HUES64 (cell line): ENCODE results near the gene MAS1L.

Experiments used
- H3K27ac ChIP-seq: 2 replicates; pipeline ENCODE4 v1.7.0; 2013; ENCODE audit warnings: low read depth, low read length, inconsistent platforms
- H3K27me3 ChIP-seq: 2 replicates; pipeline ENCODE4 v1.6.1; 2013; ENCODE audit warnings: mild to moderate bottlenecking, low read length; ENCODE audit not compliant: insufficient read depth
- H3K36me3 ChIP-seq: 2 replicates; pipeline ENCODE4 v1.6.1; 2013; ENCODE audit warnings: mild to moderate bottlenecking, low read length; ENCODE audit not compliant: insufficient read depth
- H3K4me1 ChIP-seq: 2 replicates; pipeline ENCODE4 v1.6.1; 2013; ENCODE audit warnings: mild to moderate bottlenecking, low read length, moderate library complexity; ENCODE audit not compliant: insufficient read depth
- H3K4me3 ChIP-seq: 2 replicates; pipeline ENCODE4 v1.5.1; 2013; ENCODE audit warnings: mild to moderate bottlenecking, low read length, moderate library complexity
- H3K9ac ChIP-seq: 2 replicates; pipeline ENCODE4 v1.6.1; 2013; ENCODE audit warnings: mild to moderate bottlenecking, low read depth, low read length
- H3K9me3 ChIP-seq: 2 replicates; pipeline ENCODE4 v1.6.1; 2013; ENCODE audit warnings: low read depth, low read length; ENCODE audit not compliant: insufficient read depth
- WGBS: fragments of 150-250, 120-280 bp; methylation state at CpG from one replicate; pipeline ENCODE4 v1.1.7; 2013; ENCODE audit warnings: missing lambda C conversion rate; 5-methylcytosine and 5-hydroxymethylcytosine counted together

MAS1L gene

DNA sequence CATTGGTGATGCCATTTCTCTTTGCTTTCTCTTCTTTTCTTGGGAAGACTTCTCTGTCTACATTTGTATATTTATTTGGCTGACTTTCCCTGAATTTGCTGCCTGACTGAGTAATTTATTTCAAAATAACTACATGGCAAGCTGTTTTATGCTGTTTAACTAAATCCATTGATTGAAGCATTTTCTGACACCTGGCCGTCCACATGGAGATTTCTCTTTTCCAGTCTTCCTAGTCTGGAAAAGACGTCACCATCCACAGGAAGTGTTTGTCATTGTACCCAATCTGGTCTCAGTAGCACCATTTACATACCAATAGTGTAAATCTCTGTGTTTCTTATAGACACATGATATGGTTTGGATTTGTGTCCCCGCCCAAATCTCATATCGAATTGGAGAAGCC, 9.2 kb upstream of the MAS1L start:
- Histone ChIP-seq H3K36me3 (no peaks in the 10 kb centered on the region), H3K4me3 (no peak overlapping the region), H3K9me3 (no peaks in the 10 kb centered on the region), H3K9ac (no peak overlapping the region), H3K27ac (no peak overlapping the region), H3K4me1 (no peaks in the 10 kb centered on the region), H3K27me3 (no peaks in the 10 kb centered on the region)
- WGBS: 90% methylated on average over 4 of the region's 4 CpGs

DNA sequence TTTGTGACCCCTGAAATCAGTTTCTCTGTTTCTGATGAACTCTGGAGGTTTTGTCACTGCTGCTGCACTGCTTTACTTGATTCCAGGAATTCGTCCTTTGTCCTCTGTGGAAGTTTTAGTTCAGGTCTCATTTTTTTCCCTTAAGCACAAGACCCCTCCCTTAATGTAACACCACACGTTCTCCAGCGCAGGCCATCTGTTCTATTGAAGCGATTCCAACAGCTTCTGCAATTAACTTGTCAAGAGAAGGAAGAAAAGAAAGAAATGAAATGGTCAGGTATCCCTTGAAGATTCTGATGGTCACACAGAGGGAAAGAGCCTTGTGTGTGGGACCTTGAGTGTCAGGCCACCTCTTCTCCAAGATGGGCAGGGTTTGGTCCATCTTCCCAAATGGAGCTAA, 7.8 kb upstream of the MAS1L start:
- no peak overlapping the region for H3K4me3 ChIP-seq
- WGBS: 90% methylated on average over 4 of the region's 4 CpGs
- H3K9ac ChIP-seq: no peak overlapping the region
- H3K36me3 ChIP-seq: no peaks in the 10 kb centered on the region
- H3K27ac ChIP-seq: no peak overlapping the region
- no peaks in the 10 kb centered on the region for H3K9me3 ChIP-seq
- no peaks in the 10 kb centered on the region for H3K27me3 ChIP-seq
- no peaks in the 10 kb centered on the region for H3K4me1 ChIP-seq

DNA sequence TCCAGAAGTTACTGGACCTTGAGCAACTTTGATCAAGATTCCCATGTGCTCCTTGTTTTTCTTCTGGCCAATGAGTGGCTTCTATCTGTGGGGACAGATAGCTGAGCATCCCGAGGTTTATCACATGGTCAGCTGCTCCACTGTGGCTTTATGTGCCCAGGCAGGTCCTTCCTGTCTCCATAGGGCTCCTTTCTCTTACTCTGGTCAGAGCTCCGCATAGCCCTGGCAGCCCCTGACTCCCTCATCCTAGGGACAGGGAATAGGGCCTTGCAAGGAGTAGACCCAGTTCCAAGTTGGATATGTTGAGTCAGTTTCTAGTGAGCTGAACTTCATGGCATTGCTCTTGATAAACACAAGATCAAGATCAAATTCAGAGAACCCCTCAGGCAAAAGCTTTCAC, 6.4 kb upstream of the MAS1L start:
- H3K36me3 ChIP-seq: no peaks in the 10 kb centered on the region
- no peaks in the 10 kb centered on the region for H3K4me1 ChIP-seq
- H3K27ac ChIP-seq: no peak overlapping the region
- no peaks in the 10 kb centered on the region for H3K27me3 ChIP-seq
- H3K9me3 ChIP-seq: no peaks in the 10 kb centered on the region
- H3K4me3 ChIP-seq: no peak overlapping the region
- 85% methylated on average over 2 of the region's 2 CpGs for WGBS
- no peak overlapping the region for H3K9ac ChIP-seq

DNA sequence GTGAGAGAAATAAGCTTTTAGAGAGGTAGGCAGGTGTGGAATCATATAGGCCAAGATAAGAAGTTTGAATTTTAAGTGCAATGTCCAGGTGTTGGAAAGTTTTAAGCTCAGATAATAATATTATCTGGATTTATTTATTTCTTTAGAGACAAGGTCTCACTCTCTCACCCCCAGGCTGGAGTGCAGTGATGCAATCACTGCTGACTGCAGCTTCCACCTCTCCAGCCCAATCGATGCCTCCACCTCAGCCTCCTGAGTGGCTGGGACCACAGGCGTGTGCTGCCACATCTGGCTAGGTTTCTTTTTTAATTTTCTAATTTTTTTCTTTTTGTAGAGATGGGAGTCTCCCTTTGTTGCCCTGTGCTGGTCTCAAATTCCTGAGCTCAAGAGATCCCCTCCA, 5.5 kb upstream of the MAS1L start:
- H3K36me3 ChIP-seq: no peaks in the 10 kb centered on the region
- no peaks in the 10 kb centered on the region for H3K9me3 ChIP-seq
- no peak overlapping the region for H3K9ac ChIP-seq
- no peaks in the 10 kb centered on the region for H3K27me3 ChIP-seq
- H3K4me3 ChIP-seq: no peak overlapping the region
- H3K4me1 ChIP-seq: no peaks in the 10 kb centered on the region
- no peak overlapping the region for H3K27ac ChIP-seq
- WGBS: 96% methylated on average over 2 of the region's 2 CpGs

DNA sequence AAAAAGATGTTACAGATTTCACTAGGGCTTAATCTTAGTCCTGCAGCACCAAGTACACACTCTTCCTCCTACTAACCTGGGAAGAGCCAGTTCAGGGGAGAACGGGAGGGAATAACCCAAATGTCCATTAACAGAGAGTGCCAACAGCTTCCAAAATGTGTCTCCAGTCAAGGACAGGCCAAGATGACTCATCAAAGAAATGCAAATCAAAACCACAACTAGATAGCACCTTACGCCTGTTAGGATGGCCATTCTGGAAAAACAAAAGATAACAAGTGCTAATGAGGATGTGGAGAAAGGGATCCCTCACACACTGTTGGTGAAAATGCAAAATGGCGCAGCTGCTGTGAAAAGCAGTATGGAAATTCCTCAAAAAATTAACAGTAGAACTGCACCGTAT, 3.8 kb upstream of the MAS1L start:
- H3K9me3 ChIP-seq: no peaks in the 10 kb centered on the region
- WGBS: 82% methylated on average over 4 of the region's 4 CpGs
- H3K27ac ChIP-seq: no peak overlapping the region
- no peaks in the 10 kb centered on the region for H3K36me3 ChIP-seq
- H3K9ac ChIP-seq: no peak overlapping the region
- H3K4me3 ChIP-seq: no peak overlapping the region
- H3K27me3 ChIP-seq: no peaks in the 10 kb centered on the region
- no peaks in the 10 kb centered on the region for H3K4me1 ChIP-seq

DNA sequence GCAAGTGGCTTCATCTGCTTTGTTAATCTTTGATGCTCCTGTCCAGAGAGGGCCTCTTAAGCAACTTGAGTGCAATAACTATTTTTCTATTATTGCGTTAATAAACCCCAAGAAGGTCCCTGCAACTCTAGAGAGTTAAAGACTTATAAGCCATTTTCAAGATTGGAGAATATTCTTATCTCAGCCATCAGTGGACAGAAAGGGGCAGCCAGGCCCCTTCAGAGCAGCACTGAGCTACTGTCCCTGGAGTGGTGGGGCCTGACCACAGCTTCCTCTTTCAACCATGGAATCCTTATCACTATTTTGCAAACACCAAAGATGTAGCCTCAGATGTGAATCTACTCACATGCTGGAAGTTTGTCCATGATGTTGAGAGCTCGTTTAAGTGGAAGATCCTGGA, 2.8 kb upstream of the MAS1L start:
- 93% methylated on average over 2 of the region's 2 CpGs for WGBS
- H3K4me1 ChIP-seq: no peaks in the 10 kb centered on the region
- no peak overlapping the region for H3K9ac ChIP-seq
- no peak overlapping the region for H3K4me3 ChIP-seq
- no peaks in the 10 kb centered on the region for H3K36me3 ChIP-seq
- H3K27ac ChIP-seq: no peak overlapping the region
- no peaks in the 10 kb centered on the region for H3K27me3 ChIP-seq
- no peaks in the 10 kb centered on the region for H3K9me3 ChIP-seq

DNA sequence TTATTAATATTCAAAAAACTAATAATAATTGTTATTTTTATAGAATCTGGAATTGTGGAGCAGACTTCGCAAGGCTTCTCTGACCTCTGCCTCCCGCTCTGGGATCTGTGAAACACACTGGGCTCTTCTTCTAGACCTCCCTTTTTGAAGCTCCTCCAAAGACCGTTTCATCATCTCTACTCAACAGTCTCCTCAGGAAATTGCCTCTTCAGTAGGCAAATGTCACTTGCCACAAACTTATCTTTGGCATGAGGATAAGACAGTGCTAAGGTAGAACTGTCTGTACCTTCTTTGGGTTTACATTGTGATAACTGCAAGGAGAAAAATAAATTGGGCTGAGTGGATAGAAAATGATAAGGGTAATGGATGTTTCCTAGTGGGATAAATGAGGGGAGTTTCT, 2.3 kb upstream of the MAS1L start:
- Histone ChIP-seq H3K9me3 (no peaks in the 10 kb centered on the region), H3K4me3 (no peak overlapping the region), H3K27ac (no peak overlapping the region), H3K4me1 (no peaks in the 10 kb centered on the region), H3K9ac (no peak overlapping the region), H3K36me3 (no peaks in the 10 kb centered on the region), H3K27me3 (no peaks in the 10 kb centered on the region)
- WGBS: 96% methylated on average over 3 of the region's 3 CpGs

DNA sequence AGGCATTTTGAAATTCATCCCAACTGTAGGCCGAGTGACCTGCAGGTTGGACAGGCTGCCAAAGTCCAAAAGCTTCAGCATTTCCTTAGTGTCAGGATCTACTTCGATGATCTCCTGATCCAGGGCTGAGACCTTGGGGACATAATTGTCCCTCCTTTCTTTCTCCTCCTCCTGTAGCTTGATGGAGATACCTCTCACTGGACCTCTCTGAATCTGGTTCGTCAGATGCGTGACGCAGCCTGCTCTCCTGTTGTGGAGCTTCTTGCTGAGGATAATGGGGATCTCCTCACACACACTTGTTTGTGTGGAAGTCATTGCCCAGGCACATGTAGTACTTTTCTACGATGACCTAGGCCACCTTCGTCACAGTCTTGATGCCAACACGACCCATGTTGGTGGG, 1.5 kb upstream of the MAS1L start:
- WGBS: 96% methylated on average over 5 of the region's 8 CpGs
- no peak overlapping the region for H3K9ac ChIP-seq
- no peaks in the 10 kb centered on the region for H3K36me3 ChIP-seq
- no peaks in the 10 kb centered on the region for H3K9me3 ChIP-seq
- H3K4me3 ChIP-seq: no peak overlapping the region
- H3K4me1 ChIP-seq: no peaks in the 10 kb centered on the region
- H3K27ac ChIP-seq: no peak overlapping the region
- H3K27me3 ChIP-seq: no peaks in the 10 kb centered on the region

DNA sequence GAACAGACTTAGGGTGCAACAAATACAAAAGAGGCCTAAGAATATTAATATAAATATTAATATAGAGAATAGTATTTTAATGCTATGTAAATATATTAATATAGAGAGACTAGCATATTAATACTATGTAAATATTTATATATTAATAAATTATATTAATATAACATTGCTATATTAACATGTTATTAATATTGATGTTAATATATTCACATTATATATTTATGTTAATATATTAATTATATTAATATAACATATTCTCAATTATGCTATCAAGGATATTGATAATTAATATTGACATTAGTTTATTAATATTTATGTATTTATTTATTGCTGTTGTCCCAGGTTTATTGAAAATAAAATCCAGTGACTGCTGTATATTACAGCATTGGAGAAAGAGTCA, 1.1 kb upstream of the MAS1L start:
- H3K27me3 ChIP-seq: no peaks in the 10 kb centered on the region
- H3K4me3 ChIP-seq: no peak overlapping the region
- H3K9me3 ChIP-seq: no peaks in the 10 kb centered on the region
- H3K36me3 ChIP-seq: no peaks in the 10 kb centered on the region
- no peak overlapping the region for H3K9ac ChIP-seq
- no peak overlapping the region for H3K27ac ChIP-seq
- no peaks in the 10 kb centered on the region for H3K4me1 ChIP-seq

DNA sequence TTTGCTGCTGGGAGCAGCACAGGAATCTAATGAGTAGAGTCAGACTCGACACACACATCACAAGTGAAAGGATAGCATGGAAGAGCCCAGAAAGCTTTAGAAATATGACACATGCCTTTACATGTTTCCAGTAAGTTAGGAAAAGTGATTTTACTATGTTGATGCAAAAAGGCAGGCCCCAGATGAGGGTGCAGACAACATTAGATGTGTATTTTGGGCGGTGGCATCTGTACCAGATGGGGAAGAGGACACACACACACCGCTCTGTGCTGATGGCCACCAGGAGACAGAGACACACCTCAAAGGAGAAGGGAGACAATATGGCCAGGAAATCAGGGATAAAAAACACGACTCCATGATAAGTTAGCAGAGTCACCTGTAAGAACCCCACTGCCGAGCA, 625 bp downstream of the MAS1L start:
- Histone ChIP-seq H3K36me3 (no peaks in the 10 kb centered on the region), H3K9ac (no peak overlapping the region), H3K4me3 (no peak overlapping the region), H3K27ac (no peak overlapping the region), H3K9me3 (no peaks in the 10 kb centered on the region), H3K27me3 (no peaks in the 10 kb centered on the region), H3K4me1 (no peaks in the 10 kb centered on the region)
- 94% methylated on average over 5 of the region's 5 CpGs for WGBS

DNA sequence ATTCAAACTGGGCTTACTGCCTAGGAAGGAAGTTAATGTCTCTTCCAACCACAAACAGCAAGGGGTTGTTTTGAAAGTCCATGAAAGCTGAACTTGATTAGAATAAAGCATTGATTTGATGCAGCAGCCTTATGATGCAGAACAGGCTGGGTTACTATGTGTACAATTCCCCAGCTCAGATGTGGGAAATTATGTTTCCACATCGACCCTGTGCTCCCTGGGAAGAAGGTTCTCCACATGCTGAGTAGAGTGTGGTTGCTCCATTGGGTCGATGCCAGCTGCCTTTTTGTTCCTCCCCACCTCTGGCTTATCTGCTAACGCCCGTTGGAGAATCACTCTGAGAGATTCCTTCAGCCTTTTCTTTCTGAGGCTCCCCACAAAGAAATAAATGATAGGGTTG, 1.2 kb downstream of the MAS1L start:
- no peak overlapping the region for H3K27ac ChIP-seq
- 89% methylated on average over 4 of the region's 4 CpGs for WGBS
- H3K36me3 ChIP-seq: no peaks in the 10 kb centered on the region
- no peaks in the 10 kb centered on the region for H3K9me3 ChIP-seq
- no peak overlapping the region for H3K9ac ChIP-seq
- H3K27me3 ChIP-seq: no peaks in the 10 kb centered on the region
- no peak overlapping the region for H3K4me3 ChIP-seq
- H3K4me1 ChIP-seq: no peaks in the 10 kb centered on the region

DNA sequence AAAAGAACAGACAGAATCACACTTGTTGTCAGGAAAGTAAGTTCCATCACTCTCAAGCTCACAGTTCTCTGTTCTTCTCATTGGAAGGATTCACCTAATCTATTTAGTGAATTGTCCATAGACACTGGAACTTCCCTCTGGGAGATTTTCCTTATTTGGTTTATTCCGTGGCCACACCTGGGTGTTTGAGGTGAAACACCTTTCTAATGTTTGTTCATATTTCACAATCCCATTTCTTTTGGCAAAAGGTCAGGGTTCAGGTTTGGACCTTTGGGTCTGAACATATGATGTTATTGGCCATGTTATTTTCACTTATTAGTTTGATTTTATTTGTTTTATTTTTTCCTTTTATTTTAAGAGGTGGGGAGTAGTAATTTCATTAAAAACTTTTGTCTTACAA, 4.0 kb downstream of the MAS1L start:
- Histone ChIP-seq H3K9me3 (no peaks in the 10 kb centered on the region), H3K4me1 (no peaks in the 10 kb centered on the region), H3K36me3 (no peaks in the 10 kb centered on the region), H3K27ac (no peak overlapping the region), H3K4me3 (no peak overlapping the region), H3K27me3 (no peaks in the 10 kb centered on the region), H3K9ac (no peak overlapping the region)
- WGBS: 80% methylated on average over 1 of the region's 1 CpG
